DMS53 (cell line): ENCODE measurements around the gene DDR1.
"Not testable (repeated sequence)": the region's sequence is repeated elsewhere in the genome, so short reads cannot be mapped to it uniquely, and the experiment has no call there.

Experiments
- DNase-seq: peaks from one replicate; lab custom pipeline; 2025; lab: John Stamatoyannopoulos, UW

Gene DDR1

DNA sequence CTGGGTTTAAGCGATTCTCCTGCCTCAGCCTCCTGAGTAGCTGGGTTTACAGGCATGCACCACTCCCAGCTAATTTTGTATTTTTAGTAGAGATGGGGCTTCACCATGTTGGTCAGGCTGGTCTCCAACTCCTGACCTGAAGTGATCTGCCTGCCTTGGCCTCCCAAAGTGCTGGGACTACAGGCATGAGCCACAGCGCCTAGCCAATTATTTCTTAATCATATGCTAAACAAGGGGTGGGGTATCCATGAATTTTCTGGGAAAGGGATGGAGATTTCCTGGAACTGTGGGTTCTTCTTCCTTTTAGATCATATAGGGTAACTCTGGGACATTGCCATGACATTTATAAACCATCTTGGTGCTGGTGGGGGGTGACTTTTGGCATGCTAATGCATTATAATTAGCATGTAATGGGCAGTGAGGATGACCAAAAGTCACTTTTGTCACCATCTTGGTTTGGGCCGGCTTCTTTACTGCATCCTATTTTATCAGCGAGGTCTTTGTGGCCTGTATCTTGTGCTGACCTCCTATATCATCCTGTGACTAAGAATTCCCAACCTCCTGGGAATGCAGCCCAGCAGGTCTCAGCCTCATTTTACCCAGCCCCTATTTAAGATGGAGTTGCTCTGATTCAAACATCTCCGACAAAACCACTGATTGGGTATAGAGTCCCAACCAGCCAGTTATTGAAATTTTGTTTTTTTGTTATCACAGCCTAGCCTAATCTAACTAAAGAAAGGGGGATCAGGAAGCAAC lies 29.9 kb upstream of the DDR1 start:
- DNase-seq, result no peak

DNA sequence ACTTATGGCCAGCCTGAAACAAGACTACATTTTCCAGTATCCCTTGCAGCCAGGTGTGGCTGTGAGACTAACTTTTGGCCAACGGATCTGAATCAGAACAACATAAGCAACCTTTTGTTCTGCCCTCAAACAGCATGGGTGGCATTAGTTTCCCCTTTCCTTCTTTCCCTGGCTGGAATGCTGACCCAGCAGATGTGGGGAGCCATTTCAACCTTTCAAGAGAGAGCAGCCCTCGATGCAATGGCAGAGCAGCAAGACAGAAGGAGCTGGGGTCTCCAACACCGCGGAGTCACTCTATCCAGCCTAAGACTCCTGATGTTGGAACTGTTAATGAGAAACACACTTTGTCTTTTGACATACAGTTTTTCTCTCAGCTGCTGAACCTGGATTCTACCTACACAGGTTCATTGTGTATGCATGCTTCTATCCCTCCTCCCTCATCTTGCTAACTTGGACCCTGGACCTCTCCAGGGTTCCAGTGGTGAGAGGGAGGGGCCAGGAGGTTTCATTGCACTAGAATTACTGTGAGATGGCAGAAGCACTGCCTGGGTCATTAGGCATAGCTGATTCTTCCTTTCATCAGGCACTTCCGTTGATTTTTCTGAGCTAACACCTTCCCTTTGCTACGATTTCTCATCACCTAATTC lies 28.8 kb upstream of the DDR1 start:
- DNase-seq, result no peak

DNA sequence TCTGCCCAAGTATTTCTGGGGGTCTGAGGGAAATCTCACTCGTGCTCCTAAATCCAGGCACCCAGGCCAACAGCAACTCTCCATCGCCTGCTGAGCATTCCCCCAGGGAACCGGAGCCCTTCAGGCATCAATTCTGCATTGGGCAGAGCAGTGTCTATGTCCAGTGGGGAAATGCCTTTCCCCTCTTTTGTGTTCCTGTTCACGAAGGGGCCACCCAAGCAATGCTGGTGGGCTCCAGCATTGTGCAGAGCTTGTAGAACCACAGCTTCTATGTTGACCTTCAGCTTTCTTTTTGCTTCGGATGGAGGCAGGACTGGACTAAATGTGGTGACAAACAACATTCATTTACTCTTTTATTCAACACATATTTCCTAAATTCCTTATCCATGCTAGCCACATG lies 27.2 kb upstream of the DDR1 start:
- DNase-seq, result no peak

DNA sequence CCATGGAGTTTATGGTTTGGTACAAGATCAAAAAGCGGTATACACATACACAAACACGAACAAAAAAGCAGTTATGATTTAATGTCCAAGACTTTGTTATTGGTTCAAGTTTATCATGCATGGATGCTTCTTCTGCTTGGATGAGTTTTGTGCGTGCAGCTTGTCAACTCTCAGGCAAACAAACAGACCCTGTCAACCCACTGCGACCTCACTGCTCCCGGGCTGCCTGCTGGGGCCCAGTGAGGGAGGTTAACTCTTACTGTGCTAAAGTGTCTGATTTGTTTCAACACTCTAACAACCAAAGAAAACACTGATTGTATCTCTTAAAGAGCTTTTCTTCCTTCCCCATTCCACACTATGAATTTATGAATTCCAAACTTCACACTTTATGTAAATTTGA lies 26.8 kb upstream of the DDR1 start:
- no peak for DNase-seq

DNA sequence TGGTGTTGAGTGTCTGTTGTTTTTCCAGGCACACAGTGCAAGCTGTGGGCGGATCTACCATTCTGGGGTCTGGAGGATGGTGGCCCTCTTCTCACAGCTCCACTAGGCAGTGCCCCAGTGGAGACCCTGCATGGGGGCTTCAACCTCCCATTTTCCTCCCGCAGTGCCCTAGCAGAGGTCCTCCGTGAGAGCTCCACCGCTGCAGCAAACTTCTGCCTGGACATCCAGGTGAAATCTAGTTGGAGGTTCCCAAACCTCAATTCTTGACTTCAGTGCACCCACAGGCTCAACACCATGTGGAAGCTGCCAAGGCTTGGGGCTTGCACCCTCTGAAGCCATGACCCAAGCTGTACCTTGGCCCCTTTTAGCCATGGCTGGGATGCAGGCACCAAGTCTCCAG lies 24.6 kb upstream of the DDR1 start:
- DNase-seq, result not testable (repeated sequence)

DNA sequence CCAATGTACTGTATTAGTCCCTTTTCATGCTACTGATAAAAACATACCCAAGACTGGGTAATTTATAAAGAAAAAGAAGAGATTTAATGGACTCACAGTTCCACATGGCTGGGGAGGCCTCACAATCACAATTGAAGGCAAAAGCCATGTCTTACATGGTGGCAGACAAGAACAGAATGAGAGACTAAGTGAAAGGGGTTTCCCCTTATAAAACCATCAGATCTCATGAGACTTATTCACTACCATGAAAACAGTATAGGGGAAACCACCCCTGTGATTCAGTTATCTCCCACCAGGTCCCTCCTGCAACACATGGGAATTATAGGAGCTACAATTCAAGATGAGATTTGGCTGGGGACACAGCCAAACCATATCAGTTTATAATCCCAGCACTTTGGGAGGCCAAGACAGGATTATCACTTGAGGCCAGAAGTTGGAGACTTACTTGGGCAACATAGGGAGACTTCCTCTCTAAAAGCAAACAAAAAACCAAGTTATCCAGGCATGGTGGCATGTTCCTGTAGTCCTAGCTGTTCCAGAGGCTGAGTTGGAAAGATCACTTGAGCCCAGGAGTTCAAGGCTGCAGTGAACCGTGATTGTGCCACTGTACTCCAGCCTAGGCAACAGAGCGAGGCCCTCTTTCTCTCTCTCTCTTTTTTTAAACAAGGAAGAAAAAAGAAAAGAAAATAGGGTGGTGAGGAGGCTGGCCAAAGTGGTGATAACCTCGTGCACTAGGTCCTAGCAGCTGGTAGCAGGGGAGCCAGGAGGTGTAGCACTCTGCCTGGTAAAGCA lies 22.9 kb upstream of the DDR1 start:
- no peak for DNase-seq

DNA sequence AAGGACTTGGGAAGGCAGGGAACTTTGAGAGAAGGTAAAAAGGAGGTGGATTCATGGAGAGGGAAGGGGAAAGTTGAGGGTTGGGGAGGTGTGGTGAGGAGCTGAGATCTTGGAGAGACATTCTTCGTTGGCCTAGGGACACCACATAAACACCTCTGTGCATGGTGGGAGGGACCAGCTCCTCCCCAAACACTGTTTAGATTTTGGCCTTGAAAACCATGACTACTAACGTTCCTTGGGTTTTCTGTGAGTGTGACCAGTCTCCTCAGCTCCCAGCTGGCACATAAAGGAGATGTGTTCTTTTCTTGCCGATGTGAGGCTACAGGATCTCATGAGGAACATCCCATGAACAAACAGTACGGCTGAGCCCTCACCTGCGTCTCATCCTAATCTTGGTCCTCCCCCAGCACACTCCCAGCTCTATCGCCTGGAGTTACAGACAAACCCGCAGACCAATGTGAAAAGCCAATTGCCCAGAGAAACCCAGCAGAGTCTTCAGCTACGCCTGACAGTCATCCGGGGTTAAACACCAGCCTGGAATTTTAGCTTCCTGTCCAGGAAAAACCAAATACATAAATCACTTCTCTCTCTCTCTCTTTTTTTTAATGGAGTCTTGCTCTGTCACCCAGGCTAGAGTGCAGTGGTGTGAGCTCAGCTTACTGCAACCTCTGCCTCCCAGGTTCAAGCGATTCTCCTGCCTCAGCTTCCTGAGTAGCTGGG lies 22.0 kb upstream of the DDR1 start:
- DNase-seq, result no peak

DNA sequence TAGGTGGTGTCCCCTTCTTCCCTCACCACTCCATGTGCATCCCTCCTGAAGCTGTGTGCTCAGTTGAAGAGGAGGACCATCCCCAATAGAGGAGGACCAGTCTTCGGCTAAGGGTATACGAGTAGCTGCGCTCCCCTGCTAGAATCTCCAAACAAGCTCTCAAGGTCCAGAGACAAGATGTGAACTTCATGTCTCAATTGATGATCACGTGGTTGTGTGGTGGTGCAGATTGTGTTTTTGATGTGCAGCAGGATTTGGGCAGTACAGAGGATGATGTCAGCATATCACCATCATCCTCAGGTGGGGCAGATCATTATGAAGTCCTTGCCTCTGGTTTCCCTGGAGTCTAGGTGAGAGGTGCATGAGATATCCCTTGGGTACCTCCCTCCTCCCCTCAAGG lies 20.0 kb upstream of the DDR1 start:
- no peak for DNase-seq

DNA sequence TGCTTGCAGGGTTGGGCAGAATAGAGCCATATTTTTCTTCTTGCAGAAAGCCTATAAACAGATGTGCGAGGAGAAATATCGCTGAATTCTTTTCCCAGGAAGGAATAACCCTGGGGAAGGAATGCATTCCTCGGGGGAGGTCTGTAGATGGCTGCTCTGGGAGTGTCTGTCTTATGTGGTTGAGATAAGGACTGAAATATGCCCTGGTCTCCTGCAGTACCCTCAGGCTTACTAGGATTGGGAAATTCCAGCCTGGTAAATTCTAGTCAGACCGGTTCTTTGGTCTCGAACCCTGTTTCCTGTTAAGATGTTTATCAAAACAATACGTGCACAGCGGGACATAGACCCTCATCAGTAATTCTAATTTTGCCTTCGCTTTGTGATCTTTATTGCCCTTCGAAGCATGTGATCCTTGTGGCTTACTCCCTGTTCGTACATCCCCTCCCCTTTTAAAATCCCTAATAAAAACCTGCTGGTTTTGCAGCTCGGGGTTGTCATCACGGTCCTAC lies 15.0 kb upstream of the DDR1 start:
- not testable (repeated sequence) for DNase-seq

DNA sequence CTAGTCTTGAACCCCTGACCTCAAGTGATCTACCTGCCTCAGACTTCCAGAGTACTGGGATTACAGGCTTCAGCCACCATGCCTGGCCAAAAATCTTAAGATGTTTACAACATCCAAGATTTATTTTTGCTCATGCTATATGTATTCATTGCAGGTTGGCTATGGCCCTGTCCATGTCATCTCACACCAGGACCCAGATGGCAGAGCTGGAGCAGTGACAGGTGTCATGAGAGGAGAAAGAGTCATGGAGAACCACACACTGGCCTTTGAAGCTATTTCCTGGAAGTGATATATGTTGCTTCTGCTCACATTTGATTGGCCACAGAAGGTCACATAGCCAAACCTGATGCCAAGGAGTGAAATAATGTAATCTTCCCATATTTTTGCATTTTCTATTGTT lies 13.8 kb upstream of the DDR1 start:
- DNase-seq, result no peak

DNA sequence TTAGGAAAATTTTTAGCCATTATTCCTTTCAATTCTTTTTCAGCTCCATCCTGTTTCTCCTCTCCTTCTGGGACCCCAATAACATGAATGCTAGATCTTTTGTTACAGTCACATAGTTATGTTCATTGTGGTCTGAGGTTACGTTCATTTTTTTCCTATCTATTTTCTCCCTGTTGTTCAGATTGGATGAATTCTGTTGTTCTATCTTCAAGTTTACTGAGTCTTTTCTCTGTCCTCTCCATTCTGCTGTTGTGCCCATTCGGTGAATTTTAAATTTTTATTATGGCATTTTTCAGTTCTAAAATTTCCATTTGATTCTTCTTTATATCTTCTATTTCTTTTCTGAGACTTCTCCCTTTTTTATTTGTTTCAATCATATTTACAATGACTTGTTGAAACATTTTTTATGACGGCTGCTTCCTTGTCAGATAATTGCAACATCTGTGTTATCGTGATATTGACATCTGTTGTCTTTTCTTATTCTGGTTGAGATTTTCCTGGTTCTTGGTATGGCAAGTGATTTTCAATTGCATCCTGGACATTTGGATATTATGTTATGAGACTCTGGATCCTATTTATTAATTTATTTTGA lies 12.6 kb upstream of the DDR1 start:
- DNase-seq, result no peak

DNA sequence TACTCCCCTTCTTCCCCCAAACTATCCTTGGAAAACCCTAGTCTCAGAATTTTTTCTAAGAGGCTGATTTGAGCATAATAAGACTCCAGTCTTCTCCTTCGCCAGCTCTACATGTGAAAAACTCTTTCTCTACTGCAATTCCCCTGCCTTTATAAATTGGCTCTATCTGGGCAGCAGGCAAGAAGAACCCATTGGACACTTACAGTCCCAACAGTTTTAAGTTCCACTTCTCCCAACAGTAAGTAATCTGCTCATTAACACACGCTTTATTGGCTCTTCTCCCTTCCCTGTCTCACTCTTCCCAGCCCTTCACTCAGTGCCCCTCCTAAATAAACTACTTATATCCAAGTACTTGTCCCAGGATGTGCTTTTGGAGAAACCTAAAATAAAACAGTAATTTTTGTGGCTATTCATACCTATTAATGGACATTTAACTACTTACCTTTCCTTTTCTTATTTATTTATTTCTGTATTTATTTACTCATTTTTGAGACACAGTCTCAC lies 11.1 kb upstream of the DDR1 start:
- no peak for DNase-seq

DNA sequence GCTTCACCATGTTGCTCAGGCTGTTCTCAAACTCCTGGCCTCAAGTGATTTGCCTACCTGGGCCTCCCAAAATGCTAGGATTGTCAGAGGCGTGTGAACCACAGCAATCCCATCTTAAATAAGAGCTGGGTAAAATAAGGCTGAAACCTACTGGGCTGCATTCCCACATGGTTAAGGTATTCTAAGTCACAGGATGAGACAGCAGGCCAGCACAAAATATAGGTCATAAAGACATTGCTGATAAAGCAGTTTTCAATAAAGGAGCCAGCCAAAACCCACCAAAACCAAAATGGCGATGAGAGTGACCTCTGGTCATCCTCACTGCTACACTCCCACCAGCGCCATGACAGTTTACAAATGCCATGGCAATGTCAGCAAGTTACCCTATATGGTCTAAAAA lies 10.5 kb upstream of the DDR1 start:
- not testable (repeated sequence) for DNase-seq

DNA sequence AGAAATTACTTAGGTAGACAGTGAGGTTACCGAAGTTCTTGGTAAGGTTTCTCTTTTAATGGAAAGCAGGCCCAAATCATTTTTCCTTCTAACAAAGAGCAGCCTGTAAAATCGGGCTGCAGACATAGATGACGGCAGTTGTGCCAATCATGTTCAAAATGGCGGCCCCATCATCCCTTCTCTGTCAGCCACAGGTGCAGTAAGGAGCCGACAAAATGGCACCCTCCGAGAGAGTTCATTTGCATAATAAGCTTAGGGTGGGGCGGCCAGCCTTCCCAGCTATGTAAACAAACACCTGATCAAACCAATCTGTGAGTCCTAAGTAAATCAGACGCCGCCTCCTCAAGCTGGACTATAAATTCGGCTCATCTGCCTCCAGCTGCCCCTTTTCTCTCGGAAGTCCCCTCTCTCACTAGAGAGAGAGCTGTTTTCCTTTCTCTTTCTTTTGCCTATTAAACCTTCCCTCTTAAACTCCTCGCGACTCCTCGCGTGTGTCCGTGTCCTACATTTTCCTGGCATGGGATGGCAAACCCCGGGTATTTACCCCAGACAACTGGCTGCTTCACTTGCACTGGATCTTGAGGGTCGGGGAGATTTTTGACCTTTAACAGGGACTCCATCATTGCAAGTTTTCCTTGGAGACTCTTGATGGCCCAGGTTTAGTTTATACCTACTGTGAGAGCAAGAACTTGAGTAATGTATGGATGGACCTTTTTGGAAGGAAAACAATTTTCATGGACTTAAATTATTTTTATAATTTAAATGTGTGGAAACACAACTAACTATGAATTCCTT lies 8.9 kb upstream of the DDR1 start:
- peak; percentile 77 for DNase-seq

DNA sequence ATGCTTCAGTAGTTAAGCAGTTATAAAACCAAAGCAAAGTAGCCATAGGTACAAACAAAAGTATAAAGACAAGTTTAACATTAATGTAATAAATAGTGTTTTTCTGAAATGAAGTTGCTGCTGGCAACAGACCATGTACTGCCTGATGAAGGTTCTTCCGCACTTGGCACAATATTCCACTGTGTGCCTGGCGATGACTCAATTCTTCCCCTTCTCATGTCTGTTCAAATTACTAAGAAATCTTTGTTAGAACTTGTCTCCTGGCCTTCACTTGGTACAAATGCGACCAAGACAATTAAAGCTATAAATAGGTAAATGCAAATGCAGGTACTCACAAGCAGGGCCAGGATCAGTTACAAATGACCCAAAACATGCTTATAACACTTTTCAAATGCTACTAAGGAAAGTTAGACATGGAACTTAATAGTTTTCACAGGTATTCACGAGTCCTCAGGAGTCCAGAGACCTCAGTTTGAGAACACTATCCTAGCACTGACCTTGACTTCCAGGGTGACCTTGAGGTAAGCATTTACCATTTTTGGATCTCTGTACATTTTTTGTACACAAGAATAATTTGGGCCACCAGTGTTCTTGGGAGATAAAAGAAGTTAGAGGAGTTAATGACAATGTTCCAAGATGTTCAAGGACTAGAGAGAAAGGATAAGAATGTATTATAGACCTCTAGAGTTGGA lies 8.1 kb upstream of the DDR1 start:
- DNase-seq, result no peak

DNA sequence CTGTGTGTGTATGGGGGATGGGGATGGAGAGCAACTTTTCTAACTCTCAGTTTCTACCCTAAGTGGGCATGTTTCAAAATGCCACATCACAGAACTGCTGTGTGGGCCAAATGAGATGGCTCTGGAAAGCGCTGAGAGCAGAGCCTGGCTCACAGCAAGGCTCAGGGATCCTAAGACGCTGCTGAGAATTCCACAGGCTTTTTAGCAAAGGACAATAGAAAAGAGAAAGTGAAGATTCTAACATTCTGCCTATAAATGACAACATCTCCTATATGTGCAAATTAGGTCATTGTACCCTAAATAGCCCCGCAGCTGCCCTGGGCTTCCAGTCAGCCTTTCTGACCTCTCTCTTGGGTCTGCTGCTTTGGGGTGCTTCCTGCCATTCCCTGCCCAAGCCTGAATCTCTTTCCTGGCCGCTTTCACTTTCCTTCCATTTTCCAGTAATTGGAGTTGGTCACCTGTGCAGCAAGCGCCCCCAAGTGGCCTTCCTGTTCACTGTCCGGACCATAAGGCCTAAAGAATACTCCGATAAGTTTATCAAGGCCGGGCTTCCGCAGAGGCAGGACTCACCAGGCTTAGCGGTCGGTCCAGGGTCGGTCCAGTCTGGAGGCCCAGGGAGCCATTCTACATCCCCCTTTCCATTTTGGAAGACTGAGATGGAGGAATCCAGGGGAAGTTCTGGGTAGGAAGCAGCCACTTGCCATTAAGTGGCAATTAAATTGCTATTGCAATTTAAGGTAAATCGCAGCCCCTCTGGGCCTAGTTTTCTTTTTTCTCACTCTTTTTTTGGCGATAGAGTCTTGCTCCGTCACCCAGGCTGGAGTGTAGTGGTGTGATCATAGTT lies 6.7 kb upstream of the DDR1 start:
- DNase-seq, result peak; percentile 94

DNA sequence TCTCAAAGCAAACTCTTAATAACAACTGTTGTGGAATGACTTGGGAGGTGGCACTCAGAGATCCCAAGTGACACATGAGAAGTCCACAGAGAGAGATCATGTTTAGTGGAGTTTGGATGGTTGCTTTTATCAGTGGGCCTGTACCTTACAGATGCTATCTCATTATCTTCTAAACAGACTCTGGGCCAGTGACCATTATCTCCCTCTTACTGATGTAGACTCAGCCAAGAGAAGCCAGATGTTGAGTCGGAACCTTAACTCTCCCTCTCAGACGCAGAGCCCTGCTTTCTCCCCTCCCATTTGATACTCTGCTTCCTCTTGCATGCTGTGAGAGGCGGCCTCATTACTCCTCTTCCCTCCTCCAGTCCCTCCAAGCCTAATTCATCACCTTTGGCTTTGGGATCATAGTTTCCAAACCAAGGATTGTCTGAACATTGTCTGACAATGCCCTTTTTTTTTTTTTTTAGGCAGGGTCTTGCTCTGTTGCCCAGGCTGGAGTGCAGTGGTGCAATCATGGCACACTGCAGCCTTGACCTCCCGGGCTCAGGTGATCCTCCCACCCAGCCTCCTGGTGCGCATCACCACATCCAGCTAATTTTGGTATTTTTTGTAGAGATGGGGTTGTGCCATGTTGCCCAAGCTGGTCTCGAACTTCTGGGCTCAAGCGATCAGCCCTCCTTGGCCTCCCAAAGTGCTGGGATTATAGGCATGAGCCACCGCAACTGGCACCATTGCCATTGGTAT lies 4.5 kb upstream of the DDR1 start:
- no peak for DNase-seq

DNA sequence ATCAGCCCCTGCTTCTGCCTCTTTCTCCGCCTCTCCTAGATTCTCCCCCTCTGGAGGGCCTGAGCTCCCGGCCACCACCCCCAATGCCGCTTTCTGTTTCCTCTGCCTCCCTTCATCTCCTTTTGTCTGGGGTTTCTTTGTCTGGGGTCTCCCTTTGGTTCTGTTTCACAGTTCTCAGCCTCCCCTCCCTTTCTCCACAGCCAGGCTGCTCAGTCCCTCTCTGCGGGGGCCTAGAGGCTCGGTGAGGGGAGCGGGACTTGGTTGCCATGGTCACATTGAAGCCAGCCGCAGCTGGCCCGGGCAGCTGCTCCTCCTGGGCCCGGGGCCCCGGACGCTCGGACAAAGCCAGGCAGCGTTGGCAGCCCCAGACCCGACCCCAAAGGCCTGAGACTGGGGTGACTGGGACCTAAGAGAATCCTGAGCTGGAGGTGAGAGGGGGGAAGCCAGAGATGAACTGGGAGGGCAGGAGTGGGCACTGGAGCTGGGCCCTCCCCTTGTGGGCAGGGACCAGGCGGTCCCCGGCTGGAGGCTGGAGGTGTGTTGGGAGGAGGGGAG lies 3.5 kb upstream of the DDR1 start:
- no peak for DNase-seq
